OCI-LY1 (cell line): ENCODE measurements around the gene ZNF619.

Experiments used
- CTCF ChIP-seq: fragments of 200-600 bp; sonication (generic), shearing (Covaris generic); IDR thresholded peaks from 2 replicates; pipeline ENCODE4 v1.5.1; 2017; ENCODE audit warnings: mild to moderate bottlenecking, antibody characterized with exemption, low read length, moderate library complexity, mixed read lengths
- EZH2 ChIP-seq: fragments of 200-600 bp; sonication (generic), shearing (Covaris generic); IDR thresholded peaks from 2 replicates; pipeline ENCODE4 v1.8.0; 2017; ENCODE audit warnings: borderline replicate concordance, mixed run types, mild to moderate bottlenecking, antibody characterized with exemption, low read length, moderate library complexity, mixed read lengths

GRCh38 chr3:40494698-40495097 is 17.8 kb downstream of the ZNF619 start:
- TF ChIP-seq CTCF (no peak), EZH2 (no peak)
